B cell (primary cell): ENCODE data around the gene PIK3C3. TPM values are rescaled to one million over a fixed set of nuclear protein-coding genes. Genes with fewer than 3 reads are reported as not detected.

Experiments used
- ATAC-seq: fragments of 200-7000 bp; cut with Tn5 transposase; one replicate; pipeline ENCODE4 v1.10.0; 2021; ENCODE audit warnings: low read depth, mild to moderate bottlenecking, moderate number of reproducible peaks, moderate library complexity
- CTCF ChIA-PET: fragments of 350-600 bp; sonication (Branson Sonifier 250); formaldehyde crosslinking; loops from one replicate; lab custom pipeline; 2021; ENCODE audit warnings: antibody characterized with exemption, inconsistent platforms; lab: Charles Lee
- POLR2A ChIA-PET: fragments of 350-600 bp; sonication (Branson Sonifier 250); formaldehyde crosslinking; loops from one replicate; lab custom pipeline; 2021; ENCODE audit warnings: antibody characterized with exemption; lab: Charles Lee
- DNase-seq: peaks from one replicate; pipeline ENCODE4 v3.0.0; 2013
- H2AFZ ChIP-seq: 2 replicates; pipeline ENCODE4 v1.6.1; 2012; ENCODE audit warnings: mild to moderate bottlenecking, low read depth, low read length; ENCODE audit not compliant: insufficient read depth, poor library complexity, severe bottlenecking
- H3K27ac ChIP-seq, 2 donors: 1 replicate in 1 of 2; 2 replicates in 1 of 2; pipeline ENCODE4 v1.5.1; 2012 to 2013; ENCODE audit warnings: low read length in 2 of 2, mild to moderate bottlenecking in 2 of 2, moderate library complexity in 1 of 2
- H3K27me3 ChIP-seq, 4 experiments: fragments of 200-600 bp in 1 of 4; sonication (generic) in 1 of 4; replicated peaks in 1 of 4; 1 replicate in 2 of 4; 2 replicates in 2 of 4; pipeline versions ENCODE4 v1.6.1 to v1.7.0; 2013 to 2016; ENCODE audit warnings: low read length in 3 of 4, mild to moderate bottlenecking in 2 of 4, mixed read lengths in 1 of 4, moderate library complexity in 1 of 4; ENCODE audit not compliant: insufficient read depth in 4 of 4, control insufficient read depth in 3 of 4; ENCODE audit errors: control extremely low read depth in 1 of 4
- H3K36me3 ChIP-seq, 2 experiments: replicated peaks in 1 of 2; 1 replicate in 1 of 2; 2 replicates in 1 of 2; pipeline versions ENCODE4 v1.6.1 to v1.7.1; 2013; ENCODE audit warnings: low read length in 1 of 2; ENCODE audit not compliant: insufficient read depth in 2 of 2, control insufficient read depth in 1 of 2; ENCODE audit errors: control extremely low read depth in 1 of 2, extremely low read depth in 1 of 2
- H3K4me1 ChIP-seq, 2 donors: fragments of 200-600 bp in 1 of 2; sonication (generic) in 1 of 2; 1 replicate in 1 of 2; 2 replicates in 1 of 2; pipeline versions ENCODE4 v1.5.1 to v1.6.1; 2013 to 2017; ENCODE audit warnings: low read length in 2 of 2; ENCODE audit not compliant: control insufficient read depth in 2 of 2, insufficient read depth in 2 of 2
- H3K4me2 ChIP-seq: replicated peaks from 2 replicates; pipeline ENCODE3; 2012; ENCODE audit warnings: mild to moderate bottlenecking, low read depth, low read length; ENCODE audit not compliant: poor library complexity, severe bottlenecking
- H3K4me3 ChIP-seq, 5 experiments: fragments of 200-600 bp in 1 of 5; sonication (generic) in 1 of 5; 1 replicate in 3 of 5; 2 replicates in 2 of 5; pipeline versions ENCODE4 v1.5.1 to v1.7.0; 2011 to 2016; ENCODE audit warnings: low read length in 4 of 5, mild to moderate bottlenecking in 4 of 5, low read depth in 2 of 5, control low read depth in 1 of 5, moderate library complexity in 1 of 5; ENCODE audit not compliant: insufficient read depth in 1 of 5; ENCODE audit errors: control extremely low read depth in 1 of 5, extremely low read depth in 1 of 5
- H3K79me2 ChIP-seq: fragments of 200-600 bp; sonication (generic); one replicate; pipeline ENCODE4 v1.6.0; 2016; ENCODE audit warnings: low read length; ENCODE audit not compliant: control insufficient read depth, insufficient read depth
- H3K9ac ChIP-seq: fragments of 200-600 bp; sonication (generic); 2 replicates; pipeline ENCODE4 v1.6.1; 2017; ENCODE audit warnings: mild to moderate bottlenecking, low read length, moderate library complexity
- H3K9me3 ChIP-seq, 3 donors: one replicate each; pipeline versions ENCODE4 v1.6.1 to v1.7.1; 2013; ENCODE audit warnings: low read length in 2 of 3; ENCODE audit not compliant: control insufficient read depth in 2 of 3, insufficient read depth in 1 of 3; ENCODE audit errors: control extremely low read depth in 1 of 3
- H4K20me1 ChIP-seq: 2 replicates; pipeline ENCODE4 v1.6.0; 2012; ENCODE audit warnings: mild to moderate bottlenecking, low read length; ENCODE audit not compliant: insufficient read depth, control insufficient read depth, poor library complexity, severe bottlenecking
- H3K27ac Mint-ChIP-seq: one replicate; pipeline ENCODE4 v1.8.0; 2021; ENCODE audit warnings: mixed read lengths
- H3K27me3 Mint-ChIP-seq: one replicate; pipeline ENCODE4 v1.8.0; 2021; ENCODE audit warnings: mixed read lengths
- H3K4me1 Mint-ChIP-seq: one replicate; pipeline ENCODE4 v1.8.0; 2021; ENCODE audit warnings: mixed read lengths
- H3K4me3 Mint-ChIP-seq: one replicate; pipeline ENCODE4 v1.8.0; 2021; ENCODE audit warnings: mixed read lengths
- H3K9me3 Mint-ChIP-seq: one replicate; pipeline ENCODE4 v1.8.0; 2022; ENCODE audit warnings: mixed read lengths; ENCODE audit not compliant: insufficient read depth
- CTCF ChIP-seq: fragments of 200-600 bp; IDR thresholded peaks from one replicate; pipeline ENCODE4 v1.8.0; 2022; ENCODE audit warnings: antibody characterized with exemption, mild to moderate bottlenecking
- EZH2 ChIP-seq: IDR thresholded peaks from 2 replicates; pipeline ENCODE4 v1.6.1; 2012; ENCODE audit warnings: borderline replicate concordance, low read depth, mild to moderate bottlenecking, moderate library complexity, low read length; ENCODE audit not compliant: insufficient read depth, poor library complexity, severe bottlenecking
- WGBS: methylation state at CpG from one replicate; pipeline ENCODE4 v1.1.5; 2013; ENCODE audit warnings: missing lambda C conversion rate; ENCODE audit not compliant: insufficient coverage; 5-methylcytosine and 5-hydroxymethylcytosine counted together
- intact Hi-C: fragments of 100-400 bp; cut with micrococcal nuclease; formaldehyde crosslinking; loops from one replicate; pipeline ENCODE4 v1.10.0; 2022
- polyA plus RNA-seq: library from polyadenylated mRNA; depleted of rRNA; stranded (reverse); fragments of >200 nt; gene quantifications from 2 replicates; pipeline ENCODE4 v1.2.3, GENCODE V29; 2012
- total RNA-seq, 2 donors: library from RNA; stranded (reverse); fragments of 120-200 nt in 1 of 2; gene quantifications; 1 replicate in 1 of 2; 2 replicates in 1 of 2; pipeline versions ENCODE4 v1.2.3 to v1.2.4, GENCODE V29; 2013 to 2022

PIK3C3 gene
- total and polyA plus RNA-seq, 2 donors (not counting 1 experiment from before 2014, with no cell fraction given) = 13.3 to 87.9 TPM

- Histone ChIP-seq H3K79me2 (no peaks in the 10 kb centered on the region), H3K36me3 (no peaks in the 10 kb centered on the region), H3K27me3 (no peaks in the 10 kb centered on the region), H3K9ac (no peak overlapping the region), H2AFZ (no peak overlapping the region), H3K4me2 (no peak overlapping the region), H3K9me3 (no peaks in the 10 kb centered on the region), H3K4me1 (no peaks in the 10 kb centered on the region), H3K27ac (no peak overlapping the region), H4K20me1 (no peaks in the 10 kb centered on the region), H3K4me3 (no peak overlapping the region)
- Mint-ChIP-seq H3K4me3 (no peak overlapping the region), H3K4me1 (no peaks in the 10 kb centered on the region), H3K27me3 (peaks cover 14% of the 10 kb centered on the region), H3K9me3 (no peaks in the 10 kb centered on the region), H3K27ac (no peak overlapping the region)
- TF ChIP-seq EZH2 (no peak), CTCF (no peak)
- intact Hi-C loops = no loop called here
- DNase-seq (no peak), ATAC-seq (no peak)
- ChIA-PET POLR2A (no interaction called here), CTCF (interaction anchor here (2.6 kb wide), 1 partner anchor 9 kb away, joined by 7 read pairs; no protein-coding TSS in a partner anchor)
- 93% methylated on average over 2 of the region's 3 CpGs for WGBS
Measured at GRCh38 chr18:41917181-41917580, 37.9 kb upstream of the PIK3C3 start.

GRCh38 chr18:41921770-41922169, 33.3 kb upstream of the PIK3C3 start:
- H3K27ac ChIP-seq = no peak overlapping the region
- no peak overlapping the region for H3K4me3 ChIP-seq
- H3K79me2 ChIP-seq = no peaks in the 10 kb centered on the region
- no peak for DNase-seq
- peaks cover 10% of the 10 kb centered on the region for H3K27me3 Mint-ChIP-seq
- no peak overlapping the region for H3K4me2 ChIP-seq
- H3K4me1 Mint-ChIP-seq = no peaks in the 10 kb centered on the region
- H3K36me3 ChIP-seq = no peaks in the 10 kb centered on the region
- 88% methylated on average over 5 of the region's 7 CpGs for WGBS
- ChIA-PET POLR2A (no interaction called here), CTCF (no interaction called here)
- H3K9ac ChIP-seq = no peak overlapping the region
- TF ChIP-seq EZH2 (no peak), CTCF (no peak)
- H3K9me3 Mint-ChIP-seq = no peaks in the 10 kb centered on the region
- no peak overlapping the region for H2AFZ ChIP-seq
- no peaks in the 10 kb centered on the region for H3K9me3 ChIP-seq
- H3K27ac Mint-ChIP-seq = no peak overlapping the region
- H4K20me1 ChIP-seq = no peaks in the 10 kb centered on the region
- H3K27me3 ChIP-seq = no peaks in the 10 kb centered on the region
- H3K4me3 Mint-ChIP-seq = no peak overlapping the region
- H3K4me1 ChIP-seq = no peaks in the 10 kb centered on the region
- ATAC-seq = no peak
- intact Hi-C loops = no loop called here
